Kidney (tissue), 14 donors: ENCODE data around the gene SLC2A10. TPM values are rescaled to one million over a fixed set of nuclear protein-coding genes. Genes with fewer than 3 reads are reported as not detected.
A peak's percentile ranks its signal among the peaks of the same experiment; 100 is the strongest.

Source experiments
- DNase-seq, 5 donors: peaks; one replicate each; pipeline ENCODE4 v3.0.0-alpha.2; 2013 to 2020
- FAIRE-seq: peaks from 2 replicates; lab custom pipeline; 2012; peaks lifted over from hg19 to GRCh38; lab: Jason Lieb, UNC
- H3K27ac ChIP-seq, 2 donors: one replicate each; pipeline ENCODE4 v1.7.0; 2013; ENCODE audit warnings: low read depth in 2 of 2, low read length in 2 of 2, inconsistent platforms in 1 of 2
- H3K27me3 ChIP-seq: one replicate; pipeline ENCODE4 v1.7.1; 2013; ENCODE audit warnings: low read length, inconsistent platforms; ENCODE audit not compliant: control insufficient read depth, insufficient read depth
- H3K36me3 ChIP-seq, 3 donors: one replicate each; pipeline versions ENCODE4 v1.7.0 to v1.7.1; 2013; ENCODE audit warnings: low read length in 3 of 3, control low read depth in 1 of 3, inconsistent platforms in 1 of 3; ENCODE audit not compliant: insufficient read depth in 3 of 3, control insufficient read depth in 2 of 3
- H3K4me1 ChIP-seq, 3 donors: one replicate each; pipeline versions ENCODE4 v1.7.0 to v1.7.1; 2013; ENCODE audit warnings: low read length in 3 of 3, inconsistent platforms in 1 of 3, low read depth in 1 of 3; ENCODE audit not compliant: control insufficient read depth in 2 of 3, insufficient read depth in 2 of 3
- H3K4me3 ChIP-seq, 3 donors: one replicate each; pipeline versions ENCODE4 v1.7.0 to v1.8.1; 2013; ENCODE audit warnings: low read length in 3 of 3, control low read depth in 1 of 3, inconsistent platforms in 1 of 3
- H3K9ac ChIP-seq, 3 donors: one replicate each; pipeline versions ENCODE4 v1.7.0 to v1.7.1; 2013; ENCODE audit warnings: low read length in 3 of 3, control low read depth in 1 of 3, inconsistent platforms in 1 of 3
- H3K9me3 ChIP-seq, 3 donors: one replicate each; pipeline versions ENCODE4 v1.7.0 to v1.7.1; 2013; ENCODE audit warnings: low read length in 3 of 3, control low read depth in 1 of 3, inconsistent platforms in 1 of 3; ENCODE audit not compliant: control insufficient read depth in 2 of 3, insufficient read depth in 1 of 3
- CTCF ChIP-seq: IDR thresholded peaks from 3 replicates; pipeline ENCODE4 v1.5.1; 2012; ENCODE audit warnings: mild to moderate bottlenecking, moderate library complexity, borderline replicate concordance; ENCODE audit not compliant: insufficient read depth; ENCODE audit errors: extremely low read depth
- intact Hi-C: fragments of 100-400 bp; cut with DNase I; formaldehyde crosslinking; loops from one replicate; pipeline ENCODE4 v1.11.1; 2022
- polyA plus RNA-seq: library from polyadenylated mRNA; stranded (reverse); fragments of 350-450 nt; fragmentation: Illumina TruSeq; extraction: RNeasy Lipid Tissue Mini Kit (QIAGEN cat#74804); gene quantifications from one replicate; pipeline ENCODE4 v1.2.3, GENCODE V29; 2014; ENCODE audit warnings: low read depth, low replicate concordance; ENCODE audit not compliant: insufficient read depth
- total RNA-seq: library from RNA; stranded (reverse); fragmentation: NEBNext Ultra II Directional; extraction: Animal tissue kit (Norgen Biotek cat#: 25700); gene quantifications from one replicate; pipeline ENCODE4 v1.2.1, GENCODE V29; 2021
- donor health status: control.
- donor health status: control.
- donor health status: control.
- donor health status: control.
- donor health status: control.
- donor health status: DM: yes; HTN: yes; CAD: no.
- donor health status: Normal renal cell carcinoma (clear cell type).

Gene SLC2A10
- total and polyA plus RNA-seq, 2 donors from 2014 or later: 3.7 to 7.1 TPM

GRCh38 chr20:46709055-46709458, 392 bp upstream of the SLC2A10 start:
- Histone ChIP-seq H3K27ac (no peak overlapping the region), H3K9me3 (peaks cover 0 to 7% (median 0%) of the 10 kb centered on the region in 3 donors), H3K4me1 (peaks cover 0 to 5% (median 0%) of the 10 kb centered on the region in 3 donors), H3K9ac (no peak overlapping the region), H3K36me3 (no peaks in the 10 kb centered on the region), H3K27me3 (no peaks in the 10 kb centered on the region), H3K4me3 (peak overlapping the region in 1 of 3 donors; percentile 53)
- DNase-seq (peak in 1 of 5 donors; percentile 25), FAIRE-seq (no peak)
- intact Hi-C loops: no loop called here
- TF ChIP-seq CTCF: no peak

DNA sequence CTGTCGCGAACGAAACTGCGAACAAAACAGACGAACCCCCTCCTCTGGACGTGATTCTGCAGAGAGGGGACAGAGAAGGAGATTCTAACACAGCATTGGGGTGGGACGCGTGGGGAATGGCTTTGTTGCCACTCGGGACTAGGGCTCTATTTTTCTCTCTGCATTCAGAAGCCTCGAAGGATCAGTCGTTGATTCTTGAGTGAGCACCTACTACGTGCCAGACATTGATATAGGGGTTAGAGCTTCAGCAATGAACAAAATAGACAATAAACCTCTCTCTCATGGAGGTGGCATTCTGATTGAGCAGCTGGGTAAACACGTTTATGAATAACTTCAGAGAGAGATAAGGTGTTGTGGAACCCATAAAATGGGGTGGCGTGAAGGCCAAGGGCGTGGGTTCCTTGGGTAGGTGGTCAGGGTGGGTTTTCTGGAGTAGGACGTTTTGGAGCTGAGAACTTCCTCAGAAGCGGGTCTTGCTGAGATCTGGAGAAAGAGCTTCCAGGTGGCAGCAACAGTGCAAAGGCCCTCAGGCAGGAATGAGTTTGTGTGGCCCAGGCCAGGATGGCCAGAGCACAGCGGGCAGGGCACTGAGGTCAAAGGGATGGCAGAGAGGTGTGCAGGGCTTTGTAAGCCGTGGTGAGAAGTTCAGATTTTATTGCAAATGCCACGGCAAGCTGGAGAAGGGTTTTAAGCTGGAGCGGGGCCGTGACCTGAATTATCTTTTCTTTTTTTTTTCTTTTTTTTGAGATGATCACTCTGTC, 884 bp downstream of the SLC2A10 start:
- Histone ChIP-seq H3K4me3 (peak overlapping the region; percentile 53 to 66 (median 60)), H3K9me3 (peaks cover 0 to 7% (median 0%) of the 10 kb centered on the region in 3 donors), H3K9ac (peak overlapping the region; percentile 34 to 63 (median 52)), H3K4me1 (peaks cover 0 to 5% (median 0%) of the 10 kb centered on the region in 3 donors), H3K36me3 (no peaks in the 10 kb centered on the region), H3K27ac (peak overlapping the region in 1 of 2 donors; percentile 36), H3K27me3 (no peaks in the 10 kb centered on the region)
- no peak for TF ChIP-seq CTCF
- intact Hi-C loops: no loop called here
- FAIRE-seq (no peak), DNase-seq (peak in 1 of 5 donors; percentile 6)

DNA sequence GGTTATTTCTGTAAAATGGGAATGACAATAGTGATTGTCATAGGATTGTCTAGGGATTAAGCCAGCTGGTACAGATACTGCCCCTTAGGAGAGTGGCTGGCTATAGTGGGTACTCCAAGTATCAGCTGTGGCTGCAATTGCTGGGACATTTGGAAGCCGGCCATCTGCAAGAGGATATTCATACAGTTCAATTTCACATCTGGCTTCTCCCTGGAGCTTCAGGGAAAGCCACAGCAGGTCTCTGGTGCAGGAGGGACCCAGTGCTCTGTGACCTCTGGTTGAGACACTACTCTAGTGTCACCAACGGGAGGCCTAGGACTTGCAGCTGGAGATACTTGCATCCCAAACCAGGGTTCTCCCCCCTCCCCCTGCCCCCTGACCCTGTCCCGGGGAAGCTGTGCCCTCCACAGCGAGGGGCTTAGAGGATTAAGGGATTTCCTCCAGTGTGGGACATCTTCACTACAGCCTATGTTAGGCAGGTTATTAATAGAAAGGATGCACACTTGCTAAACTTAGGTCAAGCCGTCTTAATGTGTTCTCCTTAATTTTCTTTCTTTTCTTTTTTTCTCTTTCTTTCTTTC, 2.7 kb downstream of the SLC2A10 start:
- TF ChIP-seq CTCF: no peak
- intact Hi-C loops: no loop called here
- Histone ChIP-seq H3K9me3 (no peaks in the 10 kb centered on the region), H3K4me3 (no peak overlapping the region), H3K27me3 (no peaks in the 10 kb centered on the region), H3K27ac (no peak overlapping the region), H3K4me1 (peaks cover 0 to 5% (median 0%) of the 10 kb centered on the region in 3 donors), H3K36me3 (no peaks in the 10 kb centered on the region), H3K9ac (no peak overlapping the region)
- DNase-seq (no peak), FAIRE-seq (no peak)
